Brain microvascular endothelial cell (primary cell): ENCODE data around the gene KIRREL3.

Source experiments
- DNase-seq: peaks from one replicate; pipeline ENCODE4 v3.0.0-alpha.2; 2020
- H3K27ac ChIP-seq: fragments of 250-450 bp; sonication (Bioruptor Pico); 2 replicates; pipeline ENCODE4 v1.5.1; 2020; ENCODE audit warnings: mild to moderate bottlenecking, moderate library complexity
- H3K27me3 ChIP-seq: fragments of 250-450 bp; sonication (Bioruptor Pico); replicated peaks from 2 replicates; pipeline ENCODE4 v1.5.1; 2020; ENCODE audit warnings: mild to moderate bottlenecking
- H3K36me3 ChIP-seq: fragments of 250-450 bp; sonication (Bioruptor Pico); replicated peaks from 2 replicates; pipeline ENCODE4 v1.5.1; 2020; ENCODE audit warnings: mild to moderate bottlenecking
- H3K4me3 ChIP-seq: 2 replicates; pipeline ENCODE4 v1.5.1; 2011; ENCODE audit warnings: low read depth, mild to moderate bottlenecking, control low read depth, low read length, moderate library complexity
- CTCF ChIP-seq: IDR thresholded peaks from 2 replicates; pipeline ENCODE4 v1.5.1; 2011; ENCODE audit warnings: low read depth, mild to moderate bottlenecking, moderate library complexity, low read length, control low read depth, inconsistent platforms; ENCODE audit errors: missing control alignments
- in situ Hi-C: cut with HindIII; loops from 2 replicates; pipeline ENCODE4 v1.10.0; 2017; ENCODE audit warnings: low sequenced_read_pairs, low pct_ligation_motif_present

Gene KIRREL3

GRCh38 chr11:126404367-126404766 is 596.2 kb downstream of the KIRREL3 start:
- no peak for TF ChIP-seq CTCF
- in situ Hi-C loops, result no loop called here
- H3K36me3 ChIP-seq, result no peaks in the 10 kb centered on the region
- H3K4me3 ChIP-seq, result no peak overlapping the region
- no peak for DNase-seq
- H3K27ac ChIP-seq, result no peak overlapping the region
- H3K27me3 ChIP-seq, result no peaks in the 10 kb centered on the region

DNA sequence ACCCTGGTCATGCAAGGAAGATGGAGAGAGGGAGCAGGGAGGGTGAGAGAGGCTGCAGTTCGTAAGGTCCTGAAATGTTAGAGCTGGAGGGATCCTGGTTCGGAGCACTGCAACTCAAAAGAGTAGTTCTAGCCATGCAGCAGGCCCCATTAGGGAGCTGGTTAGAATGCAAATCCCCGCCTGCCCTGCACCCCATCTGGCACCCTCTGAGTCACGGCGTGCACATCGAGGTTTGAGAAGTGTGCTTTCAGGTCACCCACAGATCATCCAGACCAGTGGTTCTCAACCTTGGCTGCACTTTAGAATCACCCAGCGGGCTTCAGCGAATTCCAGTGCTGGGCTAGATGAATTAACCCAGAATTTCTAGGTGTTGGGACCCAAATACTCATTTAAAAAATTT is 596.9 kb downstream of the KIRREL3 start:
- no peak for DNase-seq
- TF ChIP-seq CTCF, result no peak
- Histone ChIP-seq H3K27ac (no peak overlapping the region), H3K36me3 (no peaks in the 10 kb centered on the region), H3K27me3 (no peaks in the 10 kb centered on the region), H3K4me3 (no peak overlapping the region)
- in situ Hi-C loops, result no loop called here

DNA sequence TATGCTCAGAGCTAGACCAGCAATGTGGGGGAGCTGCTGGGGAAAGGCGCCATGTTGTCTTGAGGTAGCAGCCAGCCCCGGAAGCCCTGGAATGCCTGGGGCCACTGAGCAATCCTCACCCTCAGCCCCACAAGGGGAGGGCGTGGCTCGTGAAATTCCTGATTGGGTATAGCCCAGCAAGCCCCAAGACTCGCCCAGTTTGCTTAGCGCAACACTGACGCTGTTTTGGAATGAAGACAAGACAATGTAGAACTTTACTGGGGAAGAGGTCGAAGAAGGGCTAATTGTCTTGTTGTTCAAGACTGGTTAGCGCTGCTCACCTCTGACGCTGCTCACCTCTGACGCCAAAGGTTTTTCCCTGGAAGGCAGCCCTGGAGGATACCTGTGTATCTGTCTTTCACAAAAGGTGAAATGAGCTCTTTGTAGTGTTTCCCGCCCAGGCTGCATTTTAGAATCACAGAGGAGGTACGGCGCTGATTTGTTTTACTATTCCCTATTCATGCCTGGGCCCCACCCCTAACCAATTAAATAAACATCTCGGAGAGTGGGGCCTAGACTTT is 597.5 kb downstream of the KIRREL3 start:
- Histone ChIP-seq H3K36me3 (no peaks in the 10 kb centered on the region), H3K4me3 (no peak overlapping the region), H3K27me3 (no peaks in the 10 kb centered on the region), H3K27ac (no peak overlapping the region)
- no peak for DNase-seq
- no peak for TF ChIP-seq CTCF
- in situ Hi-C loops, result no loop called here

DNA sequence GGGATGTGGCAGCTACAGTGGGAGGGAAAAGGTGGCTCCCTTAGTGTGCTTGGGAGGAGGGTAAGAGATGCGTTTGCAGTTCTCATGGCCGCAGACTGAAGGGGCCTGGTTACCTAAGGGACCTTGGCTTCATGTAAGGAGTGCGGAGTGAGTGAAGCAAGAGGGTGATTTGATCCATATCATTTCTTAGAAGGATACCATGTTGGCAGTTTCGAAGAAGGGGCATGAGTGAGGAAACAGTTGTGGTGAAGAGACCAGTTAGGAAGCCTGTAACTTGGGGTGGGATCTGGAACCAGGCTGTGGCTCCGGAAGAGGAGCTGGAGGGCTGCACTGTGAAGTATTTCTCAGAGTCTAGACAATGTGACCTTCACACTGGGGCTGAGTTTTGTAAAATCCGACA is 600.1 kb downstream of the KIRREL3 start:
- DNase-seq, result no peak
- no peaks in the 10 kb centered on the region for H3K27me3 ChIP-seq
- H3K36me3 ChIP-seq, result no peaks in the 10 kb centered on the region
- TF ChIP-seq CTCF, result no peak
- in situ Hi-C loops, result no loop called here
- no peak overlapping the region for H3K27ac ChIP-seq
- H3K4me3 ChIP-seq, result no peak overlapping the region

GRCh38 chr11:126400019-126400418 is 600.6 kb downstream of the KIRREL3 start:
- TF ChIP-seq CTCF, result no peak
- no peaks in the 10 kb centered on the region for H3K27me3 ChIP-seq
- no peak overlapping the region for H3K4me3 ChIP-seq
- H3K27ac ChIP-seq, result no peak overlapping the region
- no peak for DNase-seq
- in situ Hi-C loops, result no loop called here
- H3K36me3 ChIP-seq, result no peaks in the 10 kb centered on the region

DNA sequence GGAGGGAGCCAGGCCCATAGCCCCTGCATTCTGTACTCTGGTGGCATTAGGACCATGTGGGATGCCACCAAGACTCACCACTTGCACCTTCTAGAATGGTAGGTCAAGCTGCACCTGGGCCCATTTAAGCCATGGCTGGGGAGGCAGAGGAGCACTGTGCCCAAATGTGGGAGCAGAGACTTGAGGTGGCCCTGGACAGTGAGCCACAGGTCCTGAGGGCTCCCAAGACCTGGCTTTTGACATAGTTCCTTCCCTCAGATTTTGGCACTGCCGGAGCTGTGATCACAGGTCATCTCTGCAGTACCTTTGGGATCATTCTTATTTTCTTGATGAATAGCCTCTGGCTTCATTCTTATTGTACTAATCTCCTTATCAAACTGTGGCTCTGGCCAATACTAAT is 601.8 kb downstream of the KIRREL3 start:
- in situ Hi-C loops, result no loop called here
- H3K27me3 ChIP-seq, result no peaks in the 10 kb centered on the region

More for the DNA sequence above, 601.8 kb downstream of the KIRREL3 start:
- no peak for TF ChIP-seq CTCF
- Histone ChIP-seq H3K36me3 (no peaks in the 10 kb centered on the region), H3K27ac (no peak overlapping the region), H3K4me3 (no peak overlapping the region)
- no peak for DNase-seq
